ENCODE measurements around the gene PLEKHA6. TPM values are rescaled to one million over a fixed set of nuclear protein-coding genes. Genes with fewer than 3 reads are reported as not detected.

PLEKHA6 gene
- total RNA-seq, 1 experiment from 2014 or later = 36.3 TPM

- in situ Hi-C loops (cut with HindIII; ENCODE audit: low pct_unique_long_range_greater_than_20kb, low sequenced_read_pairs) = no loop called here
- DNase-seq (ENCODE audit: low read depth) = no peak
Observed at GRCh38 chr1:204170494-204171155, 189.1 kb downstream of the PLEKHA6 start.

DNA sequence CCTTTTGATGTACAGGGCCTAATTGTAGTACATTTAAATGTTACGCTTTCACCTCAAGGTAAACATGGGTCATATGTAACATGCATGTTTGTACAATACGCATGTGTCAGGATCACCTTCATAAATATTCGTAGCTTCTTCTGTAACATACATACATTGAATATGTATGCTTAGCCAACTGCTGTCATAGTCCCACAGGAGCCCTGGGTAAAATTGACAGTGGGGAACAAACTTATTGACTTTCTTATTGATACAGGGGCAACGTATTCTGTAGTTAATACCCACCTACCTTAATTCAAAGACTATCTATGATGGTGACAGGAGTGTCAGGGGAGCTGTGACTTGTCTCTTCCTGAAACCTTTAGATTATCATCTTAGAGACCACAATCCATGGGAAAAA, 189.9 kb downstream of the PLEKHA6 start:
- in situ Hi-C loops (cut with HindIII; ENCODE audit: low pct_unique_long_range_greater_than_20kb, low sequenced_read_pairs) = no loop called here
- DNase-seq (ENCODE audit: low read depth) = no peak

Other genes with a start within 250 kb of the PLEKHA6 start
- 5.3 and 5.6 TPM in 2 replicates for gene ETNK2, start 207.9 kb downstream of the PLEKHA6 start, total RNA-seq (2014; rRNA removed; shearing (Covaris generic); ENCODE audit: low replicate concordance)
- gene REN, start 193.6 kb downstream of the PLEKHA6 start, total RNA-seq (2014; rRNA removed; shearing (Covaris generic); ENCODE audit: low replicate concordance) = not detected in 2 replicates
- gene KISS1, start 163.4 kb downstream of the PLEKHA6 start, total RNA-seq (2014; rRNA removed; shearing (Covaris generic); ENCODE audit: low replicate concordance) = not detected in 2 replicates
- gene GOLT1A, start 145.9 kb downstream of the PLEKHA6 start, total RNA-seq (2014; rRNA removed; shearing (Covaris generic); ENCODE audit: low replicate concordance) = 8.5 TPM in 1 of 2 replicates, not detected in the other
- gene PPP1R15B, start 51.9 kb upstream of the PLEKHA6 start, total RNA-seq (2014; rRNA removed; shearing (Covaris generic); ENCODE audit: low replicate concordance) = 22.6 and 26.1 TPM in 2 replicates
- gene PIK3C2B, start 134.9 kb upstream of the PLEKHA6 start, total RNA-seq (2014; rRNA removed; shearing (Covaris generic); ENCODE audit: low replicate concordance) = 4.8 and 7.6 TPM in 2 replicates
- gene MDM4, start 156.5 kb upstream of the PLEKHA6 start, total RNA-seq (2014; rRNA removed; shearing (Covaris generic); ENCODE audit: low replicate concordance) = 1.9 and 8.6 TPM in 2 replicates

Data from Caki2 (cell line).